ENCODE measurements around the gene ZSWIM6.

GRCh38 chr5:61407706-61408270 lies 75.7 kb downstream of the ZSWIM6 start:
- no peak for TF ChIP-seq CTCF (IDR thresholded peaks at IDR 0.05)
- no peak for TF ChIP-seq ZC3H11A (IDR thresholded peaks at IDR 0.05)
- no peak for TF ChIP-seq HDAC2 (IDR thresholded peaks at IDR 0.05)
- no peak for TF ChIP-seq POLR2A (IDR thresholded peaks at IDR 0.05; ENCODE audit: low read length)
- no peak for TF ChIP-seq RCOR1 (IDR thresholded peaks at IDR 0.05; ENCODE audit: low read depth, low read length)
- TF ChIP-seq ZFP36 (IDR thresholded peaks at IDR 0.05; ENCODE audit: borderline replicate concordance, partially characterized antibody), result no peak
